HEK293 (cell line): Measurements from ENCODE around the gene PARD6G.

ENCODE experiments used
- PRDM1 ChIP-seq: fragments of 450-650 bp; formaldehyde crosslinking; IDR thresholded peaks from 2 replicates; pipeline ENCODE4; 2016; ENCODE audit warnings: missing biosample characterization, missing genetic modification characterization
- SALL2 ChIP-seq: fragments of 450-650 bp; formaldehyde crosslinking; IDR thresholded peaks from 2 replicates; pipeline ENCODE4 v1.5.0; 2017; ENCODE audit warnings: missing biosample characterization, mild to moderate bottlenecking, missing genetic modification characterization, borderline replicate concordance
- SCRT1 ChIP-seq: fragments of 450-650 bp; formaldehyde crosslinking; IDR thresholded peaks from 2 replicates; pipeline ENCODE4 v1.5.1; 2016; ENCODE audit warnings: missing biosample characterization, missing genetic modification characterization, borderline replicate concordance
- ZNF23 ChIP-seq: fragments of 450-650 bp; formaldehyde crosslinking; IDR thresholded peaks from 2 replicates; pipeline ENCODE4 v1.5.1; 2016; ENCODE audit warnings: missing biosample characterization, missing genetic modification characterization, borderline replicate concordance
- ZNF350 ChIP-seq: fragments of 450-650 bp; formaldehyde crosslinking; IDR thresholded peaks from 2 replicates; pipeline ENCODE4 v1.5.0; 2017; ENCODE audit warnings: missing biosample characterization, mild to moderate bottlenecking, missing genetic modification characterization
- ZNF664 ChIP-seq: fragments of 450-650 bp; formaldehyde crosslinking; IDR thresholded peaks from 2 replicates; pipeline ENCODE4 v1.5.1; 2016; ENCODE audit warnings: missing biosample characterization, missing genetic modification characterization
- TF ChIP-seq, protein P1 (sequence below): fragments of 450-650 bp; formaldehyde crosslinking; IDR thresholded peaks from 2 replicates; pipeline ENCODE4 v1.5.1; 2016; ENCODE audit warnings: missing biosample characterization, missing genetic modification characterization
- TF ChIP-seq, protein P2 (sequence below): fragments of 450-650 bp; formaldehyde crosslinking; IDR thresholded peaks from 2 replicates; pipeline ENCODE4 v1.5.1; 2016; ENCODE audit warnings: missing biosample characterization, missing genetic modification characterization
- TF ChIP-seq, protein P3 (sequence below): fragments of 450-650 bp; formaldehyde crosslinking; IDR thresholded peaks from 2 replicates; pipeline ENCODE4 v1.5.1; 2016; ENCODE audit warnings: missing biosample characterization, missing genetic modification characterization
- TF ChIP-seq, protein P4 (sequence below): fragments of 450-650 bp; formaldehyde crosslinking; IDR thresholded peaks from 2 replicates; pipeline ENCODE4 v1.5.1; 2016; ENCODE audit warnings: missing biosample characterization, missing genetic modification characterization
- TF ChIP-seq, protein P5 (sequence below): IDR thresholded peaks from 2 replicates; pipeline ENCODE4 v1.6.1; 2011; ENCODE audit warnings: mild to moderate bottlenecking, low read depth, low read length, borderline replicate concordance

DNA sequence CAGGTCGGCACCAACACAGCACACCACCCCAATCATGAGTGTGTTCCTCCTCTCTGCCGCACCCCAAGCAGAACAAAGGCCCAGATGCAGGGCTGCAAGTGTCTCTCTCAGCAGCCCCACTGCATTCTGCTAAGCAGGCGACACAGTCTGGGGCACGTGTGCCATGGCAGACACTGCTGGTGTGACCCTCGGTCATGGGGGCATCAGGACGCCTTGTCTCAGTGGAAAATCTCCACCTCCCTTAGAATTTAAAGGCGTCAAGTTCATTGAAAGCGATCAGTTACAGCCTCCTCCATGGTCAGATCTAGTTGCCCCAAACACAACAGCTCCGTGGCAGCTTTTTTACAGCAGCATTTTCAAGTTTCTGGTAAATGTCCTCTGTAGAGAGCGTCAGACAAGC is 81.1 kb downstream of the PARD6G start:
- TF ChIP-seq, protein P1, sequence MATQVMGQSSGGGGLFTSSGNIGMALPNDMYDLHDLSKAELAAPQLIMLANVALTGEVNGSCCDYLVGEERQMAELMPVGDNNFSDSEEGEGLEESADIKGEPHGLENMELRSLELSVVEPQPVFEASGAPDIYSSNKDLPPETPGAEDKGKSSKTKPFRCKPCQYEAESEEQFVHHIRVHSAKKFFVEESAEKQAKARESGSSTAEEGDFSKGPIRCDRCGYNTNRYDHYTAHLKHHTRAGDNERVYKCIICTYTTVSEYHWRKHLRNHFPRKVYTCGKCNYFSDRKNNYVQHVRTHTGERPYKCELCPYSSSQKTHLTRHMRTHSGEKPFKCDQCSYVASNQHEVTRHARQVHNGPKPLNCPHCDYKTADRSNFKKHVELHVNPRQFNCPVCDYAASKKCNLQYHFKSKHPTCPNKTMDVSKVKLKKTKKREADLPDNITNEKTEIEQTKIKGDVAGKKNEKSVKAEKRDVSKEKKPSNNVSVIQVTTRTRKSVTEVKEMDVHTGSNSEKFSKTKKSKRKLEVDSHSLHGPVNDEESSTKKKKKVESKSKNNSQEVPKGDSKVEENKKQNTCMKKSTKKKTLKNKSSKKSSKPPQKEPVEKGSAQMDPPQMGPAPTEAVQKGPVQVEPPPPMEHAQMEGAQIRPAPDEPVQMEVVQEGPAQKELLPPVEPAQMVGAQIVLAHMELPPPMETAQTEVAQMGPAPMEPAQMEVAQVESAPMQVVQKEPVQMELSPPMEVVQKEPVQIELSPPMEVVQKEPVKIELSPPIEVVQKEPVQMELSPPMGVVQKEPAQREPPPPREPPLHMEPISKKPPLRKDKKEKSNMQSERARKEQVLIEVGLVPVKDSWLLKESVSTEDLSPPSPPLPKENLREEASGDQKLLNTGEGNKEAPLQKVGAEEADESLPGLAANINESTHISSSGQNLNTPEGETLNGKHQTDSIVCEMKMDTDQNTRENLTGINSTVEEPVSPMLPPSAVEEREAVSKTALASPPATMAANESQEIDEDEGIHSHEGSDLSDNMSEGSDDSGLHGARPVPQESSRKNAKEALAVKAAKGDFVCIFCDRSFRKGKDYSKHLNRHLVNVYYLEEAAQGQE (tag by site-specific recombination), result no peak
- TF ChIP-seq, protein P2, sequence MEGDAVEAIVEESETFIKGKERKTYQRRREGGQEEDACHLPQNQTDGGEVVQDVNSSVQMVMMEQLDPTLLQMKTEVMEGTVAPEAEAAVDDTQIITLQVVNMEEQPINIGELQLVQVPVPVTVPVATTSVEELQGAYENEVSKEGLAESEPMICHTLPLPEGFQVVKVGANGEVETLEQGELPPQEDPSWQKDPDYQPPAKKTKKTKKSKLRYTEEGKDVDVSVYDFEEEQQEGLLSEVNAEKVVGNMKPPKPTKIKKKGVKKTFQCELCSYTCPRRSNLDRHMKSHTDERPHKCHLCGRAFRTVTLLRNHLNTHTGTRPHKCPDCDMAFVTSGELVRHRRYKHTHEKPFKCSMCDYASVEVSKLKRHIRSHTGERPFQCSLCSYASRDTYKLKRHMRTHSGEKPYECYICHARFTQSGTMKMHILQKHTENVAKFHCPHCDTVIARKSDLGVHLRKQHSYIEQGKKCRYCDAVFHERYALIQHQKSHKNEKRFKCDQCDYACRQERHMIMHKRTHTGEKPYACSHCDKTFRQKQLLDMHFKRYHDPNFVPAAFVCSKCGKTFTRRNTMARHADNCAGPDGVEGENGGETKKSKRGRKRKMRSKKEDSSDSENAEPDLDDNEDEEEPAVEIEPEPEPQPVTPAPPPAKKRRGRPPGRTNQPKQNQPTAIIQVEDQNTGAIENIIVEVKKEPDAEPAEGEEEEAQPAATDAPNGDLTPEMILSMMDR (tag by site-specific recombination), result no peak
- no peak for TF ChIP-seq SALL2 (tag by site-specific recombination)
- TF ChIP-seq, protein P3, sequence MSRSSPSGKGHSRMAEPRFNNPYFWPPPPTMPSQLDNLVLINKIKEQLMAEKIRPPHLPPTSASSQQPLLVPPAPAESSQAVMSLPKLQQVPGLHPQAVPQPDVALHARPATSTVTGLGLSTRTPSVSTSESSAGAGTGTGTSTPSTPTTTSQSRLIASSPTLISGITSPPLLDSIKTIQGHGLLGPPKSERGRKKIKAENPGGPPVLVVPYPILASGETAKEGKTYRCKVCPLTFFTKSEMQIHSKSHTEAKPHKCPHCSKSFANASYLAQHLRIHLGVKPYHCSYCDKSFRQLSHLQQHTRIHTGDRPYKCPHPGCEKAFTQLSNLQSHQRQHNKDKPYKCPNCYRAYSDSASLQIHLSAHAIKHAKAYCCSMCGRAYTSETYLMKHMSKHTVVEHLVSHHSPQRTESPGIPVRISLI (tag by site-specific recombination), result no peak
- no peak for TF ChIP-seq ZNF350 (tag by site-specific recombination)
- TF ChIP-seq SCRT1, result no peak
- no peak for TF ChIP-seq PRDM1 (tag by site-specific recombination)
- TF ChIP-seq, protein P4, sequence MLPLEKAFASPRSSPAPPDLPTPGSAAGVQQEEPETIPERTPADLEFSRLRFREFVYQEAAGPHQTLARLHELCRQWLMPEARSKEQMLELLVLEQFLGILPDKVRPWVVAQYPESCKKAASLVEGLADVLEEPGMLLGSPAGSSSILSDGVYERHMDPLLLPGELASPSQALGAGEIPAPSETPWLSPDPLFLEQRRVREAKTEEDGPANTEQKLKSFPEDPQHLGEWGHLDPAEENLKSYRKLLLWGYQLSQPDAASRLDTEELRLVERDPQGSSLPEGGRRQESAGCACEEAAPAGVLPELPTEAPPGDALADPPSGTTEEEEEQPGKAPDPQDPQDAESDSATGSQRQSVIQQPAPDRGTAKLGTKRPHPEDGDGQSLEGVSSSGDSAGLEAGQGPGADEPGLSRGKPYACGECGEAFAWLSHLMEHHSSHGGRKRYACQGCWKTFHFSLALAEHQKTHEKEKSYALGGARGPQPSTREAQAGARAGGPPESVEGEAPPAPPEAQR (tag by site-specific recombination), result no peak
- TF ChIP-seq ZNF664 (tag by site-specific recombination), result no peak
- TF ChIP-seq, protein P5, sequence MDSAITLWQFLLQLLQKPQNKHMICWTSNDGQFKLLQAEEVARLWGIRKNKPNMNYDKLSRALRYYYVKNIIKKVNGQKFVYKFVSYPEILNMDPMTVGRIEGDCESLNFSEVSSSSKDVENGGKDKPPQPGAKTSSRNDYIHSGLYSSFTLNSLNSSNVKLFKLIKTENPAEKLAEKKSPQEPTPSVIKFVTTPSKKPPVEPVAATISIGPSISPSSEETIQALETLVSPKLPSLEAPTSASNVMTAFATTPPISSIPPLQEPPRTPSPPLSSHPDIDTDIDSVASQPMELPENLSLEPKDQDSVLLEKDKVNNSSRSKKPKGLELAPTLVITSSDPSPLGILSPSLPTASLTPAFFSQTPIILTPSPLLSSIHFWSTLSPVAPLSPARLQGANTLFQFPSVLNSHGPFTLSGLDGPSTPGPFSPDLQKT, result no peak
- no peak for TF ChIP-seq ZNF23 (tag by site-specific recombination)
